Neural cell (in vitro differentiated cells): Measurements from ENCODE around the gene NDST1.

Experiments
- CTCF ChIP-seq: fragments of 450-650 bp; IDR thresholded peaks from 2 replicates; pipeline ENCODE4 v1.5.1; 2014; ENCODE audit warnings: antibody characterized with exemption, mild to moderate bottlenecking, moderate library complexity; ENCODE audit not compliant: poor library complexity, severe bottlenecking
- EP300 ChIP-seq: fragments of 450-650 bp; conservative IDR thresholded peaks from 2 replicates; pipeline ENCODE4 v1.6.1; 2014; ENCODE audit warnings: antibody characterized with exemption, mild to moderate bottlenecking, moderate library complexity; ENCODE audit not compliant: poor library complexity, severe bottlenecking
- EZH2 ChIP-seq: fragments of 200-600, 300-800 bp; shearing (Covaris generic), sonication (generic); IDR thresholded peaks from 2 replicates; pipeline ENCODE4 v1.6.1; 2014; ENCODE audit warnings: antibody characterized with exemption, low read length, borderline replicate concordance, mild to moderate bottlenecking; ENCODE audit not compliant: insufficient read depth, poor library complexity, severe bottlenecking
- MXI1 ChIP-seq: fragments of 450-650 bp; conservative IDR thresholded peaks from 2 replicates; pipeline ENCODE4 v1.6.1; 2014; ENCODE audit warnings: antibody characterized with exemption, mild to moderate bottlenecking; ENCODE audit not compliant: poor library complexity, severe bottlenecking
- POLR2AphosphoS5 ChIP-seq: IDR thresholded peaks from 2 replicates; pipeline ENCODE4 v1.6.1; 2012
- RAD21 ChIP-seq: fragments of 450-650 bp; conservative IDR thresholded peaks from 2 replicates; pipeline ENCODE4 v1.6.1; 2014; ENCODE audit warnings: antibody characterized with exemption, mild to moderate bottlenecking, moderate library complexity
- SMC3 ChIP-seq: fragments of 450-650 bp; conservative IDR thresholded peaks from 2 replicates; pipeline ENCODE4 v1.6.1; 2014; ENCODE audit warnings: antibody characterized with exemption, mild to moderate bottlenecking, moderate library complexity; ENCODE audit not compliant: poor library complexity

GRCh38 chr5:150468206-150468605, 39.7 kb upstream of the NDST1 start:
- TF ChIP-seq CTCF (no peak), EZH2 (no peak), EP300 (no peak), MXI1 (no peak), RAD21 (no peak), POLR2AphosphoS5 (no peak), SMC3 (no peak)
